Measurements from ENCODE around the gene KIF3C. TPM values are rescaled to one million over a fixed set of nuclear protein-coding genes. Genes with fewer than 3 reads are reported as not detected.

KIF3C gene
- total and polyA plus RNA-seq, 10 of the 15 experiments (the other 5 are each of a cell fraction or from before 2014, with no cell fraction given), result 0.10 to 0.63 (median 0.46) TPM

DNA sequence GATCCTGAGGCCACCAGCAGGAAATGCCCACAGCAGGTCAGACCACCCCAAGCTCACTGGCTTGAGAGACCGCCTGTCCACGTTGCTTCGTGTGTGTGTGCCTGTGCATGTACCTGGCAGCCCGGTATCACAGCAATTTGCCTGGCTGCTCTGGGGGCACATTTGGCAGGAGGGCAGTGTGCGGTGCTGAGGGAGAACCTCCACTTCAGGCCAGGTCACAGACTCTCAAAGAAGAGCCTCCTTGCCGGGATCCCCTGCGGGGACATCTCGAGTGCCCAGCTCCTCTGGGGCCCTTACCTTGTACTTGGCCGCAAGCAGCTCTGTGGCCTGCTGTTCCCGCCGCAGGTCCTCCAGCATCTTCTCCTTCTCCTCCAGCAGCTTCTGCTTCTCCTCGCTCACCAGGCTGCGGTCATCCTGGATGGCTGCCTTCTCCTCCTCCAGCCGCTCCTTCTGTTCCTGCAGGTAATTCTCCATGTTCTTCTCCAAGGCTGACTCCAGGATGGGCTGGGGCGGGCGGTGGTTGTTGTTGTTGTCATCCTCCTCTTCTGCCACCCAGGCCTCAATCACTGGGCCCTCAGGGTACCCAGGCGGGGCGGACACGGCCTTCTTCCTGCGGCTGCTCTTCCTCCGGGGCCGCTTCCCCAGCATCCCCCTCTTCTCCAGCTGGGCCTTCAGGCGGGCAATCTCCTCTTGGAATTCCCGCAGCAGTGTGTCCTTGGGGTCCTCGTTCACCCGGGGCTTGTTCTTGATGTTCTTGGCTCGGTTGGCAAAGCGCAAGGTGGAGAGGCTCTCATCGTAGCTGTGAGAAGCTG, 2.0 kb downstream of the KIF3C start (continued):
- no peak for TF ChIP-seq FOS (IDR thresholded peaks at IDR 0.05; ENCODE audit: borderline replicate concordance, extremely low read depth, insufficient read length)
- TF ChIP-seq NRF1 (conservative IDR thresholded peaks at IDR 0.05; ENCODE audit: low read depth, low read length), result no peak
- no peak for TF ChIP-seq CHD2 (IDR thresholded peaks at IDR 0.05; ENCODE audit: borderline replicate concordance, low read depth, low read length)
- TF ChIP-seq SIX5 (IDR thresholded peaks at IDR 0.05; ENCODE audit: low read depth, low read length, severe bottlenecking), result no peak
- TF ChIP-seq BRCA1 (IDR thresholded peaks at IDR 0.05; ENCODE audit: low read depth, low read length), result no peak
- TF ChIP-seq, protein P1, sequence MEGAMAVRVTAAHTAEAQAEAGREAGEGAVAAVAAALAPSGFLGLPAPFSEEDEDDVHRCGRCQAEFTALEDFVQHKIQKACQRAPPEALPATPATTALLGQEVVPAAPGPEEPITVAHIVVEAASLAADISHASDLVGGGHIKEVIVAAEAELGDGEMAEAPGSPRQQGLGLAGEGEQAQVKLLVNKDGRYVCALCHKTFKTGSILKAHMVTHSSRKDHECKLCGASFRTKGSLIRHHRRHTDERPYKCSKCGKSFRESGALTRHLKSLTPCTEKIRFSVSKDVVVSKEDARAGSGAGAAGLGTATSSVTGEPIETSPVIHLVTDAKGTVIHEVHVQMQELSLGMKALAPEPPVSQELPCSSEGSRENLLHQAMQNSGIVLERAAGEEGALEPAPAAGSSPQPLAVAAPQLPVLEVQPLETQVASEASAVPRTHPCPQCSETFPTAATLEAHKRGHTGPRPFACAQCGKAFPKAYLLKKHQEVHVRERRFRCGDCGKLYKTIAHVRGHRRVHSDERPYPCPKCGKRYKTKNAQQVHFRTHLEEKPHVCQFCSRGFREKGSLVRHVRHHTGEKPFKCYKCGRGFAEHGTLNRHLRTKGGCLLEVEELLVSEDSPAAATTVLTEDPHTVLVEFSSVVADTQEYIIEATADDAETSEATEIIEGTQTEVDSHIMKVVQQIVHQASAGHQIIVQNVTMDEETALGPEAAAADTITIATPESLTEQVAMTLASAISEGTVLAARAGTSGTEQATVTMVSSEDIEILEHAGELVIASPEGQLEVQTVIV (IDR thresholded peaks at IDR 0.05; ENCODE audit: borderline replicate concordance, partially characterized antibody), result no peak
- TF ChIP-seq TBL1XR1 (IDR thresholded peaks at IDR 0.05; ENCODE audit: low read depth, low read length), result no peak

DNA sequence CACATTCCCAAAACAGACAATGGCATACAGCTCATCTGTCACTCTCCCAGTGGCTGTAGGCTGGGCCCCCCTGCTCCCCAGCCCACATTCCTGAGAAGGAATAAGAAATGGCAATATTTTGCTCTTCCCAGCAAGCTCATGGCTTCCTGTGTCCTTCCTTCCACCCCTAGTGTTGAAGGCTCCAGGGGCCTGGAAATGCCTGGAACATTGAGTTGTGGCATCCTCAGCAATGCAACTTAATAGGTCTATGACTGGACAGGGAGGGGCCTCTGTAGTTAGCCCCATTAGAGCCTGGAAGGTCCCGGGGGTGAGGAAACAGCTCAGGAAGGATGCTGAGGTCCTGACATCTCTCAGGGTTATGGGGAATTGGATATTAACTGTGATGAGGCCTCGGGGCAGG, 3.3 kb downstream of the KIF3C start:
- no peak for ATAC-seq
- no peak for DNase-seq (ENCODE audit: low read depth, low spot score)
- no peaks in the 10 kb centered on the region for H3K4me1 ChIP-seq (ENCODE audit: control insufficient read depth, insufficient read depth, low read length)
- H3K4me3 ChIP-seq, result no peak overlapping the region
- no peak for FAIRE-seq
- POLR2A ChIA-PET, result no interaction called here
- H3K36me3 ChIP-seq (ENCODE audit: control insufficient read depth in 2 of 2, insufficient read depth in 2 of 2, low read length in 1 of 2), result no peaks in the 10 kb centered on the region
- in situ Hi-C loops (cut with MboI) (no loop called here), intact Hi-C loops (cut with micrococcal nuclease; ENCODE audit: unreplicated experiment) (no loop called here)
- no peak overlapping the region for H3K27ac ChIP-seq (ENCODE audit: control insufficient read depth, insufficient read depth)
- H3K9ac ChIP-seq (ENCODE audit: control insufficient read depth, insufficient read depth, low read length), result no peak overlapping the region
- SMC1A ChIA-PET (ENCODE audit: uncharacterized antibody, unreplicated experiment), result interaction anchor here (0.6 to 1.3 kb wide), 3 partner anchors 13 to 168 kb away, joined by 3 to 4 read pairs (median 3); no protein-coding TSS in a partner anchor
- H3K27me3 ChIP-seq (replicated peaks in 1 of 2; ENCODE audit: control insufficient read depth in 2 of 2, insufficient read depth in 2 of 2, low read length in 1 of 2), result no peaks in the 10 kb centered on the region
- no peaks in the 10 kb centered on the region for H3K79me2 ChIP-seq (ENCODE audit: control insufficient read depth, insufficient read depth, low read length)
- WGBS (ENCODE audit: insufficient coverage, insufficient replicate concordance, low lambda C conversion rate, missing lambda C conversion rate), result 34% methylated on average over 2 of the region's 2 CpGs
- RAD21 ChIA-PET (ENCODE audit: unreplicated experiment), result no interaction called here
- H3K9me3 ChIP-seq (replicated peaks; ENCODE audit: control insufficient read depth, insufficient read depth, low read length), result no peaks in the 10 kb centered on the region
- no peaks in the 10 kb centered on the region for H4K20me1 ChIP-seq (ENCODE audit: control insufficient read depth, insufficient read depth)
- H2AFZ ChIP-seq (ENCODE audit: control insufficient read depth, low read depth, low read length), result no peak overlapping the region
- BruUV-seq (replicated peaks), result no TSS peak
- CTCF ChIA-PET, result interaction anchor here (1.1 to 1.3 kb wide), 2 partner anchors 127 to 351 kb away, joined by 3 read pairs; no protein-coding TSS in a partner anchor
- H3K4me2 ChIP-seq (ENCODE audit: control insufficient read depth, insufficient read depth), result no peak overlapping the region
- TF ChIP-seq ETV6 (conservative IDR thresholded peaks at IDR 0.05 in 1 of 2, IDR thresholded peaks at IDR 0.05 in 1 of 2; ENCODE audit: borderline replicate concordance in 1 of 2, low read depth in 1 of 2) (no peak), HCFC1 (IDR thresholded peaks at IDR 0.05; ENCODE audit: low read length) (no peak), EED (IDR thresholded peaks at IDR 0.05; ENCODE audit: low read depth) (no peak), PAX5 (IDR thresholded peaks at IDR 0.05; ENCODE audit: borderline replicate concordance, low read depth, low read length) (no peak), EGR1 (IDR thresholded peaks at IDR 0.05; ENCODE audit: borderline replicate concordance in 1 of 2, low read depth in 2 of 2, low read length in 2 of 2) (no peak), SMAD1 (IDR thresholded peaks at IDR 0.05; ENCODE audit: low read depth, partially characterized antibody) (no peak), KLF5 (IDR thresholded peaks at IDR 0.05; ENCODE audit: partially characterized antibody) (no peak)
- TF ChIP-seq, protein P2, sequence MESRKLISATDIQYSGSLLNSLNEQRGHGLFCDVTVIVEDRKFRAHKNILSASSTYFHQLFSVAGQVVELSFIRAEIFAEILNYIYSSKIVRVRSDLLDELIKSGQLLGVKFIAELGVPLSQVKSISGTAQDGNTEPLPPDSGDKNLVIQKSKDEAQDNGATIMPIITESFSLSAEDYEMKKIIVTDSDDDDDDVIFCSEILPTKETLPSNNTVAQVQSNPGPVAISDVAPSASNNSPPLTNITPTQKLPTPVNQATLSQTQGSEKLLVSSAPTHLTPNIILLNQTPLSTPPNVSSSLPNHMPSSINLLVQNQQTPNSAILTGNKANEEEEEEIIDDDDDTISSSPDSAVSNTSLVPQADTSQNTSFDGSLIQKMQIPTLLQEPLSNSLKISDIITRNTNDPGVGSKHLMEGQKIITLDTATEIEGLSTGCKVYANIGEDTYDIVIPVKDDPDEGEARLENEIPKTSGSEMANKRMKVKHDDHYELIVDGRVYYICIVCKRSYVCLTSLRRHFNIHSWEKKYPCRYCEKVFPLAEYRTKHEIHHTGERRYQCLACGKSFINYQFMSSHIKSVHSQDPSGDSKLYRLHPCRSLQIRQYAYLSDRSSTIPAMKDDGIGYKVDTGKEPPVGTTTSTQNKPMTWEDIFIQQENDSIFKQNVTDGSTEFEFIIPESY (IDR thresholded peaks at IDR 0.05), result no peak

Data from GM12878 (cell line).